Measurements from ENCODE around the gene VAV3. TPM values are rescaled to one million over a fixed set of nuclear protein-coding genes. Genes with fewer than 3 reads are reported as not detected.
A peak's percentile ranks its signal among the peaks of the same experiment; 100 is the strongest.

The VAV3 gene
- total and polyA plus RNA-seq, 8 donors = 7.1 to 21.4 (median 12.8) TPM

DNA sequence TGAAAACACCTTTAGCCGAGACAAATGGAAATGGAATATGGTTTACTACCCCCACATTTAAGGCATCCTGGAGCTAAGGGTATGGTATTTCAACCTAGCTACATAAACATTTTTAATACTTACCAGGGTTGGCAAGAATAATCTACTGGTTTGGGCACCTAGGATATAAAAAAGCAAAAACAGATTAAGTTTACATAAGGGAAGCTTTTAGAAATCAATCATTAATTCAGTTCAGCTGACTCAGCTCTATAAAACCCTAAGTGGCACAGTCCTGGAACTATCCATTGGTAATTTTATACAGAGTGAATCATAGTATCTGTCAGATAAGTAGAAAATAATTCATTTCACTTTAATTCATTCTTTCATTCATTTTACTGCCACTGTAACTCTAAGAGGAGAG lies 355.2 kb downstream of the VAV3 start:
- TF ChIP-seq, protein P1, sequence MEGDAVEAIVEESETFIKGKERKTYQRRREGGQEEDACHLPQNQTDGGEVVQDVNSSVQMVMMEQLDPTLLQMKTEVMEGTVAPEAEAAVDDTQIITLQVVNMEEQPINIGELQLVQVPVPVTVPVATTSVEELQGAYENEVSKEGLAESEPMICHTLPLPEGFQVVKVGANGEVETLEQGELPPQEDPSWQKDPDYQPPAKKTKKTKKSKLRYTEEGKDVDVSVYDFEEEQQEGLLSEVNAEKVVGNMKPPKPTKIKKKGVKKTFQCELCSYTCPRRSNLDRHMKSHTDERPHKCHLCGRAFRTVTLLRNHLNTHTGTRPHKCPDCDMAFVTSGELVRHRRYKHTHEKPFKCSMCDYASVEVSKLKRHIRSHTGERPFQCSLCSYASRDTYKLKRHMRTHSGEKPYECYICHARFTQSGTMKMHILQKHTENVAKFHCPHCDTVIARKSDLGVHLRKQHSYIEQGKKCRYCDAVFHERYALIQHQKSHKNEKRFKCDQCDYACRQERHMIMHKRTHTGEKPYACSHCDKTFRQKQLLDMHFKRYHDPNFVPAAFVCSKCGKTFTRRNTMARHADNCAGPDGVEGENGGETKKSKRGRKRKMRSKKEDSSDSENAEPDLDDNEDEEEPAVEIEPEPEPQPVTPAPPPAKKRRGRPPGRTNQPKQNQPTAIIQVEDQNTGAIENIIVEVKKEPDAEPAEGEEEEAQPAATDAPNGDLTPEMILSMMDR (IDR thresholded peaks at IDR 0.05) = no peak
- intact Hi-C loops (cut with DNase I) = no loop called here
- WGBS, 2 donors = 63 to 72% methylated on average over 1 of the region's 1 CpG
- H3K9me3 ChIP-seq = no peaks in the 10 kb centered on the region
- H3K27ac ChIP-seq = no peak overlapping the region
- FAIRE-seq (no peak), DNase-seq (no peak), ATAC-seq (peak in 1 of 4 donors; percentile 22)
- H3K36me3 ChIP-seq = no peaks in the 10 kb centered on the region
- H3K27me3 ChIP-seq = no peaks in the 10 kb centered on the region
- H3K4me1 ChIP-seq = no peaks in the 10 kb centered on the region
- no peak overlapping the region for H3K4me3 ChIP-seq

DNA sequence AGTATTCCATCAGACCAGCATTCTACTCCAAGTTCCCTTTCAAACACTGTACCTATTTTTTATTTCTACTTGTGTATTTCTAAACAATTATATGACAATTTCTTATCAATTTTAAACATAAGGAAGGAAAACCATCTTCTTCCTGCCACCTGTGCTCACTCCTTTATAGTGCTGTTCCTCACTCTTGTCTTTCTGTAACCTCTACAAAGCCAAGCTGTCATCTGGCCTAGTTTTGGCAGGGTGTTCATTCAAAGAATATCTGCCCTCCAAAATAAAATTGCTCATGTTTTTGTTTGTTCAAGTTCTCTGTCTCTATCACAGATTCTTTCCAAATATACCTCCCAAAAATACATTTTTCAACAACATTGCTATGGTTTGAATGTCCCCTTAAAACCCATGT lies 360.2 kb downstream of the VAV3 start:
- DNase-seq = no peak
- Histone ChIP-seq H3K4me3 (no peak overlapping the region), H3K27me3 (no peaks in the 10 kb centered on the region), H3K36me3 (no peaks in the 10 kb centered on the region), H3K27ac (no peak overlapping the region), H3K9me3 (no peaks in the 10 kb centered on the region), H3K4me1 (no peaks in the 10 kb centered on the region)
- intact Hi-C loops (cut with DNase I) = no loop called here
- no peak for FAIRE-seq
- TF ChIP-seq, protein P1 (IDR thresholded peaks at IDR 0.05) = no peak
- no peak for ATAC-seq

GRCh38 chr1:107600607-107601160 lies 364.3 kb downstream of the VAV3 start:
- no peaks in the 10 kb centered on the region for H3K4me1 ChIP-seq
- H3K27ac ChIP-seq = no peak overlapping the region
- no peak for ATAC-seq
- intact Hi-C loops (cut with DNase I) = no loop called here
- no peak overlapping the region for H3K4me3 ChIP-seq
- no peaks in the 10 kb centered on the region for H3K36me3 ChIP-seq
- TF ChIP-seq, protein P1 (IDR thresholded peaks at IDR 0.05) = no peak
- no peaks in the 10 kb centered on the region for H3K27me3 ChIP-seq
- FAIRE-seq = no peak
- H3K9me3 ChIP-seq = no peaks in the 10 kb centered on the region
- DNase-seq = no peak
- WGBS, 2 donors = 40 to 45% methylated on average over 3 of the region's 3 CpGs

DNA sequence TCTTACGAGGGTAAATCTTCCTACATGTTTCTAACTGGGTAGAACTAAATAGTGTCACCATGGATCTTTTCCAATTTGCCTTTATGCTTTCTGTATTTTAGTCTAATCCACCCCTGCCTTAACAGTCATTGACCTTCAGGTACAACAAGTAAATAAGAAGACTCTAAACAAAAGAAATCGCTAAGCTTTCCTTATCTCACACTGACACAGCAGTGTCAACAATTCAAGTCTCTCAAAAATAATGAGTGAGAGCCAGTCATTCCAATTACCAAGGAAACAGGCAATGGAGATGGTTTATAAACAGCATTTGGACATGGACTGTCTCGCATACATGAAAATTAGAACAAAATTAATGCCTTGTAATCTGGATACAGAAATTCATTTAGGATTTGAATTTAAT lies 365.8 kb downstream of the VAV3 start:
- intact Hi-C loops (cut with DNase I) = no loop called here
- ATAC-seq = no peak
- FAIRE-seq = no peak
- no peak overlapping the region for H3K27ac ChIP-seq
- WGBS, 2 donors = 44 to 55% methylated on average over 3 of the region's 3 CpGs
- H3K4me1 ChIP-seq = no peaks in the 10 kb centered on the region
- H3K4me3 ChIP-seq = no peak overlapping the region
- no peaks in the 10 kb centered on the region for H3K27me3 ChIP-seq
- no peaks in the 10 kb centered on the region for H3K36me3 ChIP-seq
- H3K9me3 ChIP-seq = no peaks in the 10 kb centered on the region
- no peak for DNase-seq
- TF ChIP-seq, protein P1 (IDR thresholded peaks at IDR 0.05) = no peak

DNA sequence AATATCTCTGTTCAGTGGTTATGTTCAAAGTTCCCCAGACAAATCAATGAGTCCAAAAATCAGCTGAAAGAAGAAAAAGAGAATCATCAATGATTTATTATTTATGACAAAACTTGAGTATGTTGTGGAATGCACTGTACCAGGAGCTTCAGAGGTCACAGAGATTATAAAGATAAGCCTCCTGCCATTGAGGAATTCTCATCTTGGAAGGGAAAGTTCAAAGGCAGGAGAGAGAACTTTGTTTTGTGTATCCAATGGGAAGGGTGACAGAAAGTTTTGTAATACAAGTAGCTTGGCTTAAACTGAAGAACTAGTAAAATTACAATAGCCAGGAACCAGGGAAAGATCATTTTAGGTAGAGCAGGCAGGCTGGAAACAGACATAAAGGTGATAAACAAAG lies 367.7 kb downstream of the VAV3 start:
- Histone ChIP-seq H3K4me3 (no peak overlapping the region), H3K36me3 (no peaks in the 10 kb centered on the region), H3K27ac (no peak overlapping the region), H3K27me3 (no peaks in the 10 kb centered on the region), H3K9me3 (no peaks in the 10 kb centered on the region), H3K4me1 (no peaks in the 10 kb centered on the region)
- peak; percentile 67 for FAIRE-seq
- no peak for DNase-seq
- TF ChIP-seq, protein P1 (IDR thresholded peaks at IDR 0.05) = no peak
- intact Hi-C loops (cut with DNase I) = no loop called here
- ATAC-seq = no peak

All from pancreas (tissue), 10 donors.